DOHH2 (cell line): ENCODE data around the gene SPATA20.

Source experiments
- H3F3A ChIP-seq: fragments of 200-600 bp; sonication (generic), shearing (Covaris generic); 2 replicates; pipeline ENCODE4 v1.6.0; 2016; ENCODE audit warnings: antibody characterized with exemption, mild to moderate bottlenecking; ENCODE audit not compliant: control insufficient read depth, insufficient read depth
- H3K27ac ChIP-seq: fragments of 200-600 bp; sonication (generic); 2 replicates; pipeline ENCODE4 v1.5.1; 2014; ENCODE audit warnings: low read depth, mild to moderate bottlenecking, low read length, moderate library complexity
- H3K27me3 ChIP-seq: fragments of 200-600 bp; sonication (generic); 2 replicates; pipeline ENCODE4 v1.6.1; 2014; ENCODE audit warnings: mild to moderate bottlenecking, low read length, mixed read lengths; ENCODE audit not compliant: control insufficient read depth
- H3K36me3 ChIP-seq: fragments of 200-600 bp; sonication (generic); 2 replicates; pipeline ENCODE4 v1.6.1; 2014; ENCODE audit warnings: mild to moderate bottlenecking, low read length, moderate library complexity, mixed read lengths; ENCODE audit not compliant: control insufficient read depth
- H3K4me1 ChIP-seq: fragments of 200-600 bp; sonication (generic); 2 replicates; pipeline ENCODE4 v1.6.1; 2014; ENCODE audit warnings: mild to moderate bottlenecking, low read length, mixed read lengths; ENCODE audit not compliant: control insufficient read depth
- H3K4me2 ChIP-seq: fragments of 200-600 bp; sonication (generic); 2 replicates; pipeline ENCODE4 v1.6.0; 2014; ENCODE audit warnings: mild to moderate bottlenecking, low read length, moderate library complexity
- H3K4me3 ChIP-seq: fragments of 200-600 bp; sonication (generic); 2 replicates; pipeline ENCODE4 v1.5.1; 2014; ENCODE audit warnings: mild to moderate bottlenecking, low read length, mixed read lengths
- H3K79me2 ChIP-seq: fragments of 200-600 bp; sonication (generic); 2 replicates; pipeline ENCODE4 v1.6.1; 2014; ENCODE audit warnings: mild to moderate bottlenecking, low read length, mixed read lengths; ENCODE audit not compliant: control insufficient read depth
- H3K9me2 ChIP-seq: fragments of 200-600 bp; sonication (generic); replicated peaks from 2 replicates; pipeline ENCODE4 v1.6.1; 2014; ENCODE audit warnings: mild to moderate bottlenecking, low read length, mixed read lengths; ENCODE audit not compliant: control insufficient read depth
- H3K9me3 ChIP-seq: fragments of 200-600 bp; sonication (generic); 2 replicates; pipeline ENCODE4 v1.6.1; 2014; ENCODE audit warnings: antibody characterized with exemption, low read length, mixed read lengths; ENCODE audit not compliant: control insufficient read depth, insufficient read depth
- H4K20me1 ChIP-seq: fragments of 200-600 bp; sonication (generic); 2 replicates; pipeline ENCODE4 v1.6.0; 2014; ENCODE audit warnings: low read depth, mild to moderate bottlenecking, antibody characterized with exemption, low read length, moderate library complexity; ENCODE audit not compliant: control insufficient read depth, insufficient read depth
- EZH2phosphoT487 ChIP-seq: fragments of 200-600 bp; sonication (generic); IDR thresholded peaks from 2 replicates; pipeline ENCODE4 v1.6.1; 2017; ENCODE audit warnings: borderline replicate concordance, mild to moderate bottlenecking, antibody characterized with exemption, low read length, moderate library complexity, mixed read lengths
- TF ChIP-seq, protein P1 (sequence below): fragments of 200-600 bp; sonication (generic); IDR thresholded peaks from one replicate; pipeline ENCODE4 v1.5.1; 2014; ENCODE audit warnings: antibody characterized with exemption, mild to moderate bottlenecking, low read depth, low read length; ENCODE audit not compliant: poor library complexity, severe bottlenecking

The SPATA20 gene

DNA sequence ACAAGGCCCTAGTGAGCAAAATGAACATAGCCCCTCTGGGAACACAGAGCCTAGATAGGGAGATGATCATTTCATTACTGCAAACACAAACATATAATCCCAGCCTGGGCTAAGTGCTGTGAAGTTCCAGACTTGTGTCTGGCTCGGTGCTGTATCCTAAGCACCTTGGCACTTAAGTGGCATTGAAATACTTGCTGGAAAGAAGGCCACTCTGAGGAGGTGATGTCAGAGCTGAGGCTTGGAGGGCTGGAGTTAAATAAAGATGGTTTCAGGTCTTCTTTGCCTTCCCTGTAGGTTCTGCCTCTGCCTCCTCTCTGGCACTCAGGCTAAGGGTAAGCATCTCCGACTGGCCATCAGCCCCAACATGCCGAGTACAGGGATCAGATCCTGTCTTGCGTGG lies 11.1 kb downstream of the SPATA20 start:
- Histone ChIP-seq H3K4me3 (no peak overlapping the region), H4K20me1 (no peaks in the 10 kb centered on the region), H3F3A (no peaks in the 10 kb centered on the region)

GRCh38 chr17:50558581-50558940 lies 11.6 kb downstream of the SPATA20 start:
- Histone ChIP-seq H3K4me2 (no peak overlapping the region), H4K20me1 (no peaks in the 10 kb centered on the region), H3K27ac (no peak overlapping the region), H3K27me3 (peaks cover 40% of the 10 kb centered on the region), H3F3A (no peaks in the 10 kb centered on the region), H3K9me2 (no peaks in the 10 kb centered on the region), H3K4me1 (peaks cover 11% of the 10 kb centered on the region), H3K4me3 (no peak overlapping the region), H3K9me3 (no peaks in the 10 kb centered on the region), H3K36me3 (no peaks in the 10 kb centered on the region), H3K79me2 (no peaks in the 10 kb centered on the region)
- TF ChIP-seq EZH2phosphoT487 = no peak
- TF ChIP-seq, protein P1, sequence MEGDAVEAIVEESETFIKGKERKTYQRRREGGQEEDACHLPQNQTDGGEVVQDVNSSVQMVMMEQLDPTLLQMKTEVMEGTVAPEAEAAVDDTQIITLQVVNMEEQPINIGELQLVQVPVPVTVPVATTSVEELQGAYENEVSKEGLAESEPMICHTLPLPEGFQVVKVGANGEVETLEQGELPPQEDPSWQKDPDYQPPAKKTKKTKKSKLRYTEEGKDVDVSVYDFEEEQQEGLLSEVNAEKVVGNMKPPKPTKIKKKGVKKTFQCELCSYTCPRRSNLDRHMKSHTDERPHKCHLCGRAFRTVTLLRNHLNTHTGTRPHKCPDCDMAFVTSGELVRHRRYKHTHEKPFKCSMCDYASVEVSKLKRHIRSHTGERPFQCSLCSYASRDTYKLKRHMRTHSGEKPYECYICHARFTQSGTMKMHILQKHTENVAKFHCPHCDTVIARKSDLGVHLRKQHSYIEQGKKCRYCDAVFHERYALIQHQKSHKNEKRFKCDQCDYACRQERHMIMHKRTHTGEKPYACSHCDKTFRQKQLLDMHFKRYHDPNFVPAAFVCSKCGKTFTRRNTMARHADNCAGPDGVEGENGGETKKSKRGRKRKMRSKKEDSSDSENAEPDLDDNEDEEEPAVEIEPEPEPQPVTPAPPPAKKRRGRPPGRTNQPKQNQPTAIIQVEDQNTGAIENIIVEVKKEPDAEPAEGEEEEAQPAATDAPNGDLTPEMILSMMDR = no peak

More for the DNA sequence above, 11.1 kb downstream of the SPATA20 start:
- H3K27ac ChIP-seq = no peak overlapping the region
- no peaks in the 10 kb centered on the region for H3K79me2 ChIP-seq
- no peak overlapping the region for H3K4me2 ChIP-seq
- no peaks in the 10 kb centered on the region for H3K9me3 ChIP-seq
- no peaks in the 10 kb centered on the region for H3K9me2 ChIP-seq
- H3K4me1 ChIP-seq = peaks cover 11% of the 10 kb centered on the region
- peaks cover 35% of the 10 kb centered on the region for H3K27me3 ChIP-seq
- TF ChIP-seq EZH2phosphoT487 = no peak
- TF ChIP-seq, protein P1 = no peak
- H3K36me3 ChIP-seq = no peaks in the 10 kb centered on the region

DNA sequence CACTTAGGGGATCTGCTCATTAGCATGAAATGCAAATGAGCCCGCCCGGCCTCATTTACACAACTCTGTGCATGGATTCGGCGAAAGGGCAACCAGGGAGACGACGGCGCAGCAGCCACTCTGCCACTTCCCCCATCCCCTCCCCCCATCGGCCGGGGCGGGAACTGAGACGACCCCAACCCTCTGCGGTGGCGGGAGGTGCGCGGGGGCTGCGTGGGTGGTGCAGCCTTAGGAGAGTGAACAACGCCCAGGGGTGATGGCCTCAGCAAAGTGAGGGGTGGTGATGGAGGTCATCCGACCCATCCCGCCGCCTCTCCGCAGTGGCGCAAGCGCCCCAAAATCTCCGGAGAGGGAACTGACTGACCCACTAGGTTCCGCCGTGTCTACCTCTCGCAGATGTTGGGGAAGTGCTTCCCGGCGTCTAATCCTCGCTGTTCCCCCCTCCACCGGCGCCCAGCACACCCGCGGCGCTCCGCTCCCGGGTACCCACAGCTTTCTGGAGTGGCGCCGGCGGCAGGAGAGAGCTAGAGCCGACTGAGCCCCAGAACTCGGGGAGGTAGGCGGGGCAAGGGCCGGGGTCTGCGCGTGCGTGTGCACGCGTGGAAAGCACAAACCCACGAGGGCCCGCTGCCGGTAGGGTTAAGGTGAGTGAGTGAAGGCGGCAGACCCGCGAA lies 12.1 kb downstream of the SPATA20 start:
- Histone ChIP-seq H3K36me3 (no peaks in the 10 kb centered on the region), H4K20me1 (0 out of 2 replicates have a peak, but pooled peaks cover 4% of the 10 kb centered on the region), H3K4me2 (no peak overlapping the region), H3K27ac (no peak overlapping the region), H3K4me1 (peaks cover 11% of the 10 kb centered on the region), H3K4me3 (no peak overlapping the region), H3F3A (no peaks in the 10 kb centered on the region), H3K27me3 (peaks cover 45% of the 10 kb centered on the region), H3K9me2 (no peaks in the 10 kb centered on the region), H3K9me3 (no peaks in the 10 kb centered on the region), H3K79me2 (no peaks in the 10 kb centered on the region)
- TF ChIP-seq, protein P1 = no peak
- TF ChIP-seq EZH2phosphoT487 = no peak
